Testis (tissue), 2 donors: ENCODE data around the gene FOXP4.

Experiments used
- CTCF ChIP-seq, 3 experiments: fragments of 450-650 bp in 2 of 3; fragments of 200-600 bp in 1 of 3; sonication (generic) in 1 of 3; IDR thresholded peaks; one replicate each; pipeline ENCODE4 v1.5.1; 2016 to 2019; ENCODE audit warnings: antibody characterized with exemption in 3 of 3, mild to moderate bottlenecking in 2 of 3, moderate library complexity in 1 of 3
- POLR2A ChIP-seq: fragments of 450-650 bp; IDR thresholded peaks from one replicate; pipeline ENCODE4 v1.6.1; 2017; ENCODE audit warnings: antibody characterized with exemption, mild to moderate bottlenecking, moderate library complexity

DNA sequence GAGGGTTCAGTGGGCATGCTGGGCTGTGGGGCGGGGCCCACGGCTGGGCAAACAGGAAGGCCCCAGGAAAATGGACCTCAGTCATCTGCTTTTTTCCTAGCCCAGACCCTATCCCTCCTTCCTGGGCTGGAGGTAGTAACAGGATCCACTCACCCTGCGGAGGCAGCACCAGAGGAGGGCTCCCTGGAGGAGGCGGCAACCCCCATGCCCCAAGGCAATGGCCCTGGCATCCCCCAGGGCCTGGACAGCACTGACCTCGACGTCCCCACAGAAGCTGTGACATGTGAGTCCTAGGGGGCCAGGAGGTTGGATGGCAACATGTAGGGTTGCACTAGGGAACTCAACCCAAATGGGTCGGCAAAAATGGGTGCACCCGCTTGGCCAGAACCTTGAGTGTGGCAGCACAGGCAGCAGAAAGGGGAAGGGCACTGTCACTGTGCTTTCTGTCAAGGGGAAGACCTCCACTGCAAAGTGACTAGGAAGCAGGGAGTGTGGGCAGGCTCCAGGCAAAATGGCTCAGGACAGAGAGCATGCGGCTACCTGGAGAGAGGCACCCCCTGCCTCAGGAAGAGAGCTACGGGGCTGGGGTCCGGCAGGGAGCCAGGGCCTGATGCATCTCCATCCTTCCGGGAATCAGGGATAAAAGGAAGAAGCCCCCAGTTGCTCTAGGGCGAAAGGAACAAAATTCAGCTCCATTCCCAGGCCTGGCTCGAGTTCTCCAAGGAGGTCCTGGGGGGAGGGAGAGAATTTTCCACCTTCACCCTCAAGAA is 100.0 kb downstream of the FOXP4 start:
- TF ChIP-seq CTCF (IDR thresholded peaks at IDR 0.05) = no peak
- TF ChIP-seq POLR2A = no peak
